Adrenal gland (tissue), 5 donors: ENCODE results near the gene RCOR3.

ENCODE experiments used
- POLR2A ChIP-seq, 2 donors: fragments of 450-650 bp; IDR thresholded peaks; one replicate each; pipeline ENCODE4 v1.6.1; 2017; ENCODE audit warnings: antibody characterized with exemption in 2 of 2, mild to moderate bottlenecking in 2 of 2, moderate library complexity in 1 of 2
- TF ChIP-seq, protein P1 (sequence below), 6 experiments: fragments of 450-650 bp in 4 of 6; fragments of 200-600 bp in 2 of 6; sonication (generic) in 1 of 6; IDR thresholded peaks; 1 replicate in 5 of 6; 2 replicates in 1 of 6; pipeline versions ENCODE4 v1.5.1 to v1.8.0; 2016 to 2021; ENCODE audit warnings: antibody characterized with exemption in 6 of 6, mild to moderate bottlenecking in 2 of 6, moderate library complexity in 1 of 6
- donor health status: DM: no; HTN: no; CAD: no.

DNA sequence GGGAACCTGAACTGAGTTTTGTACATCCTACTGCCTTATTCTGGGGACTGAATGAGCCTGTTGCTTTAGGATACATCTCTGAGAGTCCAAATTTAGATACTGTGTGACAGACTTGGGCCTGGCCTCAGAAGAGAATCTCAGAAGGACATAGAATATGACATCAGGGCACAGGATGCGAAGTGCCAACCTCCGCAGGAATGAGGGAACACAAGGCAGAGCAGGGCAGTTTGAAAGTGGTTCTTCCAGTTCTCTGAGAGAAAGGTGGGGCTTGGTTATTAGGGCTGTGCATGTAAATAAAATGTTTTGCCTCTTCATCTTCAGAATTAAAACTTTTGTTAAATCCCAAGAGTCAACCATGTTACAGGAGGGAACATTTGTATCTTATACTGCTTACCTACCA lies 90.6 kb downstream of the RCOR3 start:
- TF ChIP-seq, protein P1, sequence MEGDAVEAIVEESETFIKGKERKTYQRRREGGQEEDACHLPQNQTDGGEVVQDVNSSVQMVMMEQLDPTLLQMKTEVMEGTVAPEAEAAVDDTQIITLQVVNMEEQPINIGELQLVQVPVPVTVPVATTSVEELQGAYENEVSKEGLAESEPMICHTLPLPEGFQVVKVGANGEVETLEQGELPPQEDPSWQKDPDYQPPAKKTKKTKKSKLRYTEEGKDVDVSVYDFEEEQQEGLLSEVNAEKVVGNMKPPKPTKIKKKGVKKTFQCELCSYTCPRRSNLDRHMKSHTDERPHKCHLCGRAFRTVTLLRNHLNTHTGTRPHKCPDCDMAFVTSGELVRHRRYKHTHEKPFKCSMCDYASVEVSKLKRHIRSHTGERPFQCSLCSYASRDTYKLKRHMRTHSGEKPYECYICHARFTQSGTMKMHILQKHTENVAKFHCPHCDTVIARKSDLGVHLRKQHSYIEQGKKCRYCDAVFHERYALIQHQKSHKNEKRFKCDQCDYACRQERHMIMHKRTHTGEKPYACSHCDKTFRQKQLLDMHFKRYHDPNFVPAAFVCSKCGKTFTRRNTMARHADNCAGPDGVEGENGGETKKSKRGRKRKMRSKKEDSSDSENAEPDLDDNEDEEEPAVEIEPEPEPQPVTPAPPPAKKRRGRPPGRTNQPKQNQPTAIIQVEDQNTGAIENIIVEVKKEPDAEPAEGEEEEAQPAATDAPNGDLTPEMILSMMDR (IDR thresholded peaks at IDR 0.05): no peak
- TF ChIP-seq POLR2A (IDR thresholded peaks at IDR 0.05): no peak
